Smooth muscle cell (in vitro differentiated cells): ENCODE data around the gene KLHL29. TPM values are rescaled to one million over a fixed set of nuclear protein-coding genes. Genes with fewer than 3 reads are reported as not detected.

Experiments used
- DNase-seq: peaks from one replicate; lab custom pipeline; 2025; ENCODE audit not compliant: unreplicated experiment; lab: John Stamatoyannopoulos, UW
- H2AFZ ChIP-seq: fragments of 200-600 bp; sonication (generic); 2 replicates; pipeline ENCODE4 v1.6.0; 2016; ENCODE audit warnings: antibody characterized with exemption, low read depth, mild to moderate bottlenecking
- H3F3A ChIP-seq: fragments of 200-600 bp; sonication (generic); 2 replicates; pipeline ENCODE4 v1.6.0; 2017; ENCODE audit warnings: antibody characterized with exemption, low read depth
- H3K27ac ChIP-seq: fragments of 200-600 bp; sonication (generic); 2 replicates; pipeline ENCODE4 v1.5.1; 2016; ENCODE audit warnings: low read depth, mild to moderate bottlenecking
- H3K27me3 ChIP-seq: fragments of 200-600 bp; sonication (generic); 2 replicates; pipeline ENCODE4 v1.6.1; 2016; ENCODE audit warnings: low read depth, mild to moderate bottlenecking
- H3K36me3 ChIP-seq: fragments of 200-600 bp; sonication (generic); 2 replicates; pipeline ENCODE4 v1.5.1; 2016; ENCODE audit warnings: low read depth
- H3K4me1 ChIP-seq: fragments of 200-600 bp; sonication (generic); 2 replicates; pipeline ENCODE4 v1.5.1; 2016; ENCODE audit warnings: low read depth
- H3K4me2 ChIP-seq: fragments of 200-600 bp; sonication (generic); 2 replicates; pipeline ENCODE4 v1.6.0; 2016; ENCODE audit warnings: mild to moderate bottlenecking
- H3K4me3 ChIP-seq: fragments of 200-600 bp; sonication (generic); 2 replicates; pipeline ENCODE4 v1.5.1; 2016; ENCODE audit warnings: mild to moderate bottlenecking
- H3K79me2 ChIP-seq: fragments of 200-600 bp; sonication (generic); 2 replicates; pipeline ENCODE4 v1.6.0; 2016; ENCODE audit warnings: low read depth, mild to moderate bottlenecking
- H3K9ac ChIP-seq: fragments of 200-600 bp; sonication (generic); 2 replicates; pipeline ENCODE4 v1.6.0; 2016; ENCODE audit warnings: low read depth
- H3K9me3 ChIP-seq: fragments of 200-600 bp; sonication (generic); replicated peaks from 2 replicates; pipeline ENCODE4 v1.5.1; 2016; ENCODE audit warnings: low read depth
- H4K20me1 ChIP-seq: fragments of 200-600 bp; sonication (generic); 2 replicates; pipeline ENCODE4 v1.6.0; 2016; ENCODE audit warnings: low read depth
- WGBS: methylation state at CpG from one replicate; pipeline ENCODE4 v1.1.7; 2016; ENCODE audit warnings: low lambda C conversion rate; 5-methylcytosine and 5-hydroxymethylcytosine counted together
- polyA plus RNA-seq: library from polyadenylated mRNA; unstranded; fragments of >200 nt; fragmentation: Nextera tagmentation; extraction: Ambion mirVana; gene quantifications from 2 replicates; pipeline ENCODE4 v1.2.1, GENCODE V29; 2016
- total RNA-seq: library from RNA; depleted of rRNA; stranded (reverse); fragments of >200 nt; gene quantifications from 2 replicates; pipeline ENCODE4 v1.2.3, GENCODE V29; 2014
- TF ChIP-seq, protein P1 (sequence below): fragments of 200-600 bp; sonication (generic); IDR thresholded peaks from 2 replicates; pipeline ENCODE4 v1.5.1; 2017; ENCODE audit warnings: borderline replicate concordance, mild to moderate bottlenecking, antibody characterized with exemption; ENCODE audit not compliant: insufficient read depth, poor library complexity, severe bottlenecking

The KLHL29 gene
- total and polyA plus RNA-seq, 2 experiments from 2014 or later, result 3.1 to 6.6 TPM

DNA sequence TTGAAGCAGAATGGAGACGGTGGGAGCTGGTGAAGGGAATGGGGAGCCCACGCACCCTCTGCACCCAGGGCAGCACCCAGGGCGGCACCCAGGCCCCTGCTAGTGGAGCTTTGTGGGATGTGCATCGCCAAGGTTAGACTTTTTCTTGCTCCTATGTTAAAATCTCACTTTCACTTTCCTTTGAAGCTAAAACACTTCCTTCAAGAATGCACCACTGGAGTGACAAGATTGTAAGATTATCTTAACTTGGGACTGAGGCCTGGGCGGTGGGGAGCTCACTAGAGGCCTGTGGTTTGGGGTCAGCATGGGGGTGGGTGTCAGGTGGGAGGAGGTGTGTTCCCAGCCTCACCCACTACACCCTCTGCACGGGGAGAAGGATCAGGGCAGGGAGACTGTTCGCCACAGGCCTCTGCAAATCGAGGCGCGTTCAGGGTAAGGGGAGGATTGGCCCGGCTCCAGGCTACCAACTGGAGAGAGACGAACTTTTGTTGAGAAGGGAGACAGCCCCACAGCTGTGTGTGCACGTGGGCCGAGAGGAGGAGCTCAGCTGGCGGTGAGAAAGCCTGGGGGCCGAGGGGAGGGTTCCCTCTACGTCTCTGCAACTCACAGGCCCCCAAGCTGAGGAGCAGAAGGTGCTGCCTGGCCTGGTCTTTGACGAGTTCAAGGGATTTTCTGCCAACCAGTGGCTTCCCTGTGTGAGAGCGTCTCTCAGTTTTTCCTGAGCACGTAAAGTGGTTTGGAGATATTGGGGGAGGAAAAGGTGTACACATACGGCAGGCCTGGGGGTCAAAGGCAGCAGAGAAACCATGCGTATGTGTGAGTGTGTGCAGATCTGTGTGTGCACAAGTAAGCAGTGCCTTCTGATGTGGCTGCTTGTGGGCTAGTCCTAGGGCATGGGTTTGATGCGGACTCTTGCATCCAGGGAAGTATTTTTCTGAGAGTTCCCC is 147.7 kb downstream of the KLHL29 start:
- Histone ChIP-seq H2AFZ (no peak overlapping the region), H3F3A (no peaks in the 10 kb centered on the region), H3K9ac (no peak overlapping the region), H4K20me1 (peaks cover 15% of the 10 kb centered on the region), H3K36me3 (no peaks in the 10 kb centered on the region), H3K27ac (no peak overlapping the region), H3K4me1 (peaks cover 11% of the 10 kb centered on the region), H3K79me2 (no peaks in the 10 kb centered on the region), H3K4me2 (no peak overlapping the region), H3K4me3 (no peak overlapping the region), H3K27me3 (no peaks in the 10 kb centered on the region), H3K9me3 (no peaks in the 10 kb centered on the region)
- DNase-seq, result no peak
- TF ChIP-seq, protein P1, sequence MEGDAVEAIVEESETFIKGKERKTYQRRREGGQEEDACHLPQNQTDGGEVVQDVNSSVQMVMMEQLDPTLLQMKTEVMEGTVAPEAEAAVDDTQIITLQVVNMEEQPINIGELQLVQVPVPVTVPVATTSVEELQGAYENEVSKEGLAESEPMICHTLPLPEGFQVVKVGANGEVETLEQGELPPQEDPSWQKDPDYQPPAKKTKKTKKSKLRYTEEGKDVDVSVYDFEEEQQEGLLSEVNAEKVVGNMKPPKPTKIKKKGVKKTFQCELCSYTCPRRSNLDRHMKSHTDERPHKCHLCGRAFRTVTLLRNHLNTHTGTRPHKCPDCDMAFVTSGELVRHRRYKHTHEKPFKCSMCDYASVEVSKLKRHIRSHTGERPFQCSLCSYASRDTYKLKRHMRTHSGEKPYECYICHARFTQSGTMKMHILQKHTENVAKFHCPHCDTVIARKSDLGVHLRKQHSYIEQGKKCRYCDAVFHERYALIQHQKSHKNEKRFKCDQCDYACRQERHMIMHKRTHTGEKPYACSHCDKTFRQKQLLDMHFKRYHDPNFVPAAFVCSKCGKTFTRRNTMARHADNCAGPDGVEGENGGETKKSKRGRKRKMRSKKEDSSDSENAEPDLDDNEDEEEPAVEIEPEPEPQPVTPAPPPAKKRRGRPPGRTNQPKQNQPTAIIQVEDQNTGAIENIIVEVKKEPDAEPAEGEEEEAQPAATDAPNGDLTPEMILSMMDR, result no peak
- 82% methylated on average over 23 of the region's 23 CpGs for WGBS

DNA sequence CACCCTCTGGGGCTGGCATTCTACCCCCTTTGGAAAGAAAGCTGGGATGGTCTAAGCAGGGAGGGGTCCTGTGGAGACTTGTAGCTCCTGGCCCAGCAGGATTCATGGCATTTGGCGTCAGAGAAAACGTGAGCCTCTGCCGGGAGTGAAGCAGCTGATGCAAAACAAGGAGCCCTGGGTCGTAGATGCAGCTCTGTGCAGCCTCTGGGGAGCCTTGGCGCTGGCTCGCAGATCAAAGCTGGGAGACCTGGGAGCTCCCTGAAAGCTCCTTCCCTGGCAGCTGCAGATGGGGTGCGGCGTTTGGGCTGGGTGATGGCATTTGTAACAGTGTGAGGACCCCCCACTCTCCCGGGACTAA is 148.3 kb downstream of the KLHL29 start:
- H3K36me3 ChIP-seq, result no peaks in the 10 kb centered on the region
- H3K27me3 ChIP-seq, result no peaks in the 10 kb centered on the region
- DNase-seq, result no peak
- H3K9me3 ChIP-seq, result no peaks in the 10 kb centered on the region
- H3K4me1 ChIP-seq, result peaks cover 11% of the 10 kb centered on the region
- no peak overlapping the region for H2AFZ ChIP-seq
- WGBS, result 80% methylated on average over 9 of the region's 9 CpGs
- no peaks in the 10 kb centered on the region for H3K79me2 ChIP-seq
- H4K20me1 ChIP-seq, result peaks cover 19% of the 10 kb centered on the region
- no peak overlapping the region for H3K4me3 ChIP-seq
- no peak overlapping the region for H3K27ac ChIP-seq
- TF ChIP-seq, protein P1, result no peak
- no peak overlapping the region for H3K9ac ChIP-seq
- no peak overlapping the region for H3K4me2 ChIP-seq
- H3F3A ChIP-seq, result no peaks in the 10 kb centered on the region

DNA sequence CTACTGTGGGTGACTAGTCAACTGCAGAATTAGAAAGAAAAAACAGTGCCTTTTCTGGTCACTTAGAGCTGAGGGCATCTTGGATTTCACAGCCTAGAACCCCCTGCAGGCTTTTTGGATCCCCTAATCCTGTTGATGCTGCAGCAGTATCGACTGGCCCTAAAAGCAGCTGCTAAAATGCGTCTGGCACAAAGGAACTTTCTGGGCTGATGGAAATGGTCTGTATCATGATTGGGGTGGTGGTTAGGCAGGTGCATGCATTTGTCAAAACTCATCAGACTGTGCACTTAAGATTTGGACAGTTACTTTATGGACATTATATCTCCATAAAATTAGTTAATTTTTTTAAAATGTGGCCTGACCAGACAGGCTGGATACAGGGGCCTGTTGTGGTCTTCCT is 149.8 kb downstream of the KLHL29 start:
- no peak overlapping the region for H3K27ac ChIP-seq
- H3K4me1 ChIP-seq, result peaks cover 11% of the 10 kb centered on the region
- no peaks in the 10 kb centered on the region for H3K9me3 ChIP-seq
- 91% methylated on average over 2 of the region's 2 CpGs for WGBS
- H3K9ac ChIP-seq, result no peak overlapping the region
- no peaks in the 10 kb centered on the region for H3K36me3 ChIP-seq
- no peak overlapping the region for H3K4me2 ChIP-seq
- peaks cover 26% of the 10 kb centered on the region for H4K20me1 ChIP-seq
- H3K4me3 ChIP-seq, result no peak overlapping the region
- H3K27me3 ChIP-seq, result no peaks in the 10 kb centered on the region
- TF ChIP-seq, protein P1, result no peak
- no peaks in the 10 kb centered on the region for H3F3A ChIP-seq
- no peaks in the 10 kb centered on the region for H3K79me2 ChIP-seq
- H2AFZ ChIP-seq, result no peak overlapping the region
- DNase-seq, result no peak

DNA sequence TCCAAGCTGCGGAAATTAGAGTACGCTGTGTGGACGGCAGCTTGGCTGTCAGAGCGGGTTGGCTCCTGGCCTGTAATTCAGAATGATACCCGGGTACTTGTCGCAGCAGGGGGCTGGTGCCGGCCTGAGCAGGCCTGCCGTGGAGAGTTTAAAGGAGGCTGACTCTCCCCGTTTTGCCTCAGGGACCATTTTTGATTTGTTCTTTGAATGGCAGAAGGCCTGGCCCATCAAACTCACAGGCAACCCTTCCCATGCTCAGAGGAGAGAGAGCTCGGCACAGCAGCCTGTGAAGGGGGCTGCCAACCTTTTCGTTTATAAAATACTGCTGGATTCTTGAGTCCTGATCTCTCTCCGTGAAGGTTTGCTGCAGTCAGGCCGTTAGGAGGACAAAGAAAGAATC is 151.3 kb downstream of the KLHL29 start:
- H3K9me3 ChIP-seq, result no peaks in the 10 kb centered on the region
- H4K20me1 ChIP-seq, result peaks cover 30% of the 10 kb centered on the region
- no peak overlapping the region for H2AFZ ChIP-seq
- H3K4me1 ChIP-seq, result peaks cover 11% of the 10 kb centered on the region
- TF ChIP-seq, protein P1, result no peak
- no peaks in the 10 kb centered on the region for H3K79me2 ChIP-seq
- H3F3A ChIP-seq, result no peaks in the 10 kb centered on the region
- no peak overlapping the region for H3K4me2 ChIP-seq
- no peak overlapping the region for H3K9ac ChIP-seq
- DNase-seq, result no peak
- H3K36me3 ChIP-seq, result no peaks in the 10 kb centered on the region
- 84% methylated on average over 13 of the region's 13 CpGs for WGBS
- no peaks in the 10 kb centered on the region for H3K27me3 ChIP-seq
- no peak overlapping the region for H3K4me3 ChIP-seq
- no peak overlapping the region for H3K27ac ChIP-seq
